H9 (cell line): Measurements from ENCODE around the gene SF1. TPM values are rescaled to one million over a fixed set of nuclear protein-coding genes. Genes with fewer than 3 reads are reported as not detected.

Experiments used
- DNase-seq: peaks from one replicate; pipeline ENCODE4 v3.0.0-alpha.2; 2017
- H2AFZ ChIP-seq: one replicate; pipeline ENCODE4 v1.6.1; 2013; ENCODE audit warnings: mild to moderate bottlenecking, low read length, control low read depth, moderate library complexity
- H2AK5ac ChIP-seq: 2 replicates; pipeline ENCODE4 v1.6.1; 2013; ENCODE audit warnings: low read length, control low read depth, mixed read lengths; ENCODE audit not compliant: insufficient read length
- H2BK120ac ChIP-seq: one replicate; pipeline ENCODE4 v1.6.1; 2013; ENCODE audit warnings: low read depth, mild to moderate bottlenecking, low read length, control low read depth, inconsistent platforms; ENCODE audit not compliant: poor library complexity, severe bottlenecking
- H2BK12ac ChIP-seq: 2 replicates; pipeline ENCODE4 v1.6.1; 2013; ENCODE audit warnings: low read length, control low read depth, mixed read lengths, low read depth; ENCODE audit not compliant: insufficient read length
- H2BK15ac ChIP-seq: 2 replicates; pipeline ENCODE4 v1.6.1; 2013; ENCODE audit warnings: low read depth, low read length, control low read depth
- H2BK20ac ChIP-seq: one replicate; pipeline ENCODE4 v1.6.1; 2013; ENCODE audit warnings: low read depth, mild to moderate bottlenecking, low read length, control low read depth, inconsistent platforms; ENCODE audit not compliant: poor library complexity, severe bottlenecking
- H2BK5ac ChIP-seq: 2 replicates; pipeline ENCODE4 v1.6.1; 2013; ENCODE audit warnings: low read length, control low read depth, mixed read lengths; ENCODE audit not compliant: insufficient read length
- H3K14ac ChIP-seq: 2 replicates; pipeline ENCODE4 v1.6.1; 2013; ENCODE audit warnings: low read length, control low read depth; ENCODE audit not compliant: insufficient read depth
- H3K18ac ChIP-seq: 2 replicates; pipeline ENCODE4 v1.6.1; 2013; ENCODE audit warnings: low read depth, mild to moderate bottlenecking, mixed read lengths, low read length, control low read depth; ENCODE audit not compliant: insufficient read length
- H3K23ac ChIP-seq: 2 replicates; pipeline ENCODE4 v1.6.1; 2013; ENCODE audit warnings: low read length, control low read depth, mixed read lengths, low read depth; ENCODE audit not compliant: insufficient read length
- H3K23me2 ChIP-seq: 2 replicates; pipeline ENCODE4 v1.6.1; 2013; ENCODE audit warnings: low read depth, mild to moderate bottlenecking, mixed read lengths, low read length, control low read depth; ENCODE audit not compliant: insufficient read length, poor library complexity, severe bottlenecking
- H3K27ac ChIP-seq: 2 replicates; pipeline ENCODE4 v1.5.1; 2013; ENCODE audit warnings: low read length, control low read depth, mixed read lengths, low read depth; ENCODE audit not compliant: insufficient read length
- H3K27me3 ChIP-seq: 2 replicates; pipeline ENCODE4 v1.6.1; 2013; ENCODE audit warnings: low read length, control low read depth, inconsistent platforms; ENCODE audit not compliant: insufficient read depth
- H3K4ac ChIP-seq: 2 replicates; pipeline ENCODE4 v1.6.1; 2013; ENCODE audit warnings: low read depth, mild to moderate bottlenecking, control low read depth, inconsistent platforms, low read length, moderate library complexity
- H3K4me1 ChIP-seq: 2 replicates; pipeline ENCODE4 v1.6.1; 2013; ENCODE audit warnings: low read length, control low read depth, inconsistent platforms; ENCODE audit not compliant: insufficient read depth
- H3K4me2 ChIP-seq: 2 replicates; pipeline ENCODE4 v1.6.1; 2013; ENCODE audit warnings: low read length, control low read depth, mixed read lengths; ENCODE audit not compliant: insufficient read length, insufficient read depth
- H3K56ac ChIP-seq: 2 replicates; pipeline ENCODE4 v1.6.1; 2013; ENCODE audit warnings: low read depth, mild to moderate bottlenecking, mixed read lengths, low read length, control low read depth; ENCODE audit not compliant: insufficient read length
- H3K79me1 ChIP-seq: 2 replicates; pipeline ENCODE4 v1.6.1; 2013; ENCODE audit warnings: low read depth, mild to moderate bottlenecking, moderate library complexity, low read length, control low read depth, inconsistent platforms; ENCODE audit not compliant: insufficient read depth, poor library complexity, severe bottlenecking
- H3K79me2 ChIP-seq: 2 replicates; pipeline ENCODE4 v1.6.1; 2013; ENCODE audit warnings: low read length, control low read depth, inconsistent platforms; ENCODE audit not compliant: insufficient read depth
- H3K9ac ChIP-seq: 2 replicates; pipeline ENCODE4 v1.6.1; 2013; ENCODE audit warnings: low read length, control low read depth, mixed read lengths; ENCODE audit not compliant: insufficient read length; ENCODE audit errors: extremely low read depth
- H3K9me3 ChIP-seq: one replicate; pipeline ENCODE4 v1.6.1; 2013; ENCODE audit warnings: low read depth, low read length, inconsistent platforms; ENCODE audit not compliant: control insufficient read depth
- H3T11ph ChIP-seq: one replicate; pipeline ENCODE4 v1.6.1; 2013; ENCODE audit warnings: mild to moderate bottlenecking, low read length, control low read depth, inconsistent platforms
- H4K20me1 ChIP-seq: one replicate; pipeline ENCODE4 v1.6.1; 2013; ENCODE audit not compliant: control insufficient read depth, insufficient read length, insufficient read depth
- H4K5ac ChIP-seq: 2 replicates; pipeline ENCODE4 v1.6.1; 2013; ENCODE audit warnings: low read depth, mild to moderate bottlenecking, mixed read lengths, low read length, control low read depth; ENCODE audit not compliant: insufficient read length
- H4K8ac ChIP-seq: replicated peaks from 2 replicates; pipeline ENCODE4 v1.6.1; 2013; ENCODE audit warnings: low read length, control low read depth, mixed read lengths, low read depth; ENCODE audit not compliant: insufficient read length
- H4K91ac ChIP-seq: 2 replicates; pipeline ENCODE4 v1.6.1; 2013; ENCODE audit warnings: low read depth, mild to moderate bottlenecking, moderate library complexity, mixed read lengths, low read length, control low read depth; ENCODE audit not compliant: insufficient read length
- H3K27ac Mint-ChIP-seq, 3 experiments: 2 replicates in 2 of 3; 3 replicates in 1 of 3; pipeline ENCODE4 v1.8.0; 2020 to 2021; ENCODE audit warnings: mixed read lengths in 3 of 3, mild to moderate bottlenecking in 1 of 3, moderate library complexity in 1 of 3
- H3K27me3 Mint-ChIP-seq: 2 replicates; pipeline ENCODE4 v1.8.0; 2021; ENCODE audit warnings: low read depth, mild to moderate bottlenecking, moderate library complexity, mixed read lengths
- H3K36me3 Mint-ChIP-seq, 3 experiments: 2 replicates in 2 of 3; 3 replicates in 1 of 3; pipeline ENCODE4 v1.8.0; 2020 to 2021; ENCODE audit warnings: low read depth in 3 of 3, mixed read lengths in 3 of 3; ENCODE audit not compliant: insufficient read depth in 1 of 3
- H3K4me1 Mint-ChIP-seq, 2 experiments: 2 replicates each; pipeline ENCODE4 v1.8.0; 2020; ENCODE audit warnings: mixed read lengths in 2 of 2
- H3K4me3 Mint-ChIP-seq, 2 experiments: 2 replicates in 1 of 2; 3 replicates in 1 of 2; pipeline ENCODE4 v1.8.0; 2020 to 2021; ENCODE audit warnings: mild to moderate bottlenecking in 2 of 2, mixed read lengths in 2 of 2, moderate library complexity in 1 of 2
- H3K9me3 Mint-ChIP-seq, 2 experiments: 2 replicates in 1 of 2; 3 replicates in 1 of 2; pipeline ENCODE4 v1.8.0; 2020; ENCODE audit warnings: mild to moderate bottlenecking in 2 of 2, mixed read lengths in 2 of 2, moderate library complexity in 1 of 2
- CTCF ChIP-seq: fragments of 200-600 bp; sonication (generic); conservative IDR thresholded peaks from 3 replicates; pipeline ENCODE4 v1.8.0; 2021; ENCODE audit warnings: antibody characterized with exemption, mild to moderate bottlenecking
- WGBS: extraction: QIAGEN DNeasy Blood & Tissue Kit; methylation state at CpG from one replicate; pipeline ENCODE4 v1.1.7; 2013; ENCODE audit warnings: missing lambda C conversion rate, low lambda C conversion rate, mixed read lengths; ENCODE audit not compliant: insufficient read length; ENCODE audit errors: extremely low coverage; 5-methylcytosine and 5-hydroxymethylcytosine counted together
- total RNA-seq: library from RNA; stranded (reverse); gene quantifications from 2 replicates; pipeline ENCODE4 v1.2.1, GENCODE V29; 2021

The SF1 gene
- total RNA-seq, 1 experiment from 2014 or later = 528 TPM

- WGBS = no CpG with 5 or more reads among the region's 8 CpGs
- H3K9ac ChIP-seq = no peak overlapping the region
- no peak overlapping the region for H3K23ac ChIP-seq
- no peaks in the 10 kb centered on the region for H3K79me2 ChIP-seq
- H3K56ac ChIP-seq = no peak overlapping the region
- no peak overlapping the region for H2AFZ ChIP-seq
- Mint-ChIP-seq H3K36me3 (peaks cover 46 to 75% (median 63%) of the 10 kb centered on the region in 3 experiments; a peak in 6 of 7 replicates), H3K9me3 (no peaks in the 10 kb centered on the region; a peak in 1 of 5 replicates), H3K4me3 (peak overlapping the region; percentile 48 to 67; a peak in 3 of 5 replicates), H3K27me3 (no peaks in the 10 kb centered on the region), H3K27ac (peak overlapping the region; percentile 23 to 98 (median 74); a peak in 5 of 7 replicates), H3K4me1 (peaks cover 71 to 84% of the 10 kb centered on the region in 2 experiments)
- H4K8ac ChIP-seq = no peak overlapping the region
- H2AK5ac ChIP-seq = no peak overlapping the region
- H2BK5ac ChIP-seq = no peak overlapping the region
- no peak for TF ChIP-seq CTCF
- no peak overlapping the region for H3K4me2 ChIP-seq
- H3K79me1 ChIP-seq = peaks cover 3% of the 10 kb centered on the region
- H3K27ac ChIP-seq = no peak overlapping the region
- H3K18ac ChIP-seq = no peak overlapping the region
- no peak overlapping the region for H3K4ac ChIP-seq
- no peak overlapping the region for H2BK12ac ChIP-seq
- no peak overlapping the region for H4K91ac ChIP-seq
- H2BK20ac ChIP-seq = no peak overlapping the region
- H2BK15ac ChIP-seq = no peak overlapping the region
- H3K27me3 ChIP-seq = no peaks in the 10 kb centered on the region
- no peak overlapping the region for H3K14ac ChIP-seq
- peaks cover 4% of the 10 kb centered on the region; the same call in 1 of the 2 replicates for H3K4me1 ChIP-seq
- H4K5ac ChIP-seq = no peak overlapping the region
- H4K20me1 ChIP-seq = no peaks in the 10 kb centered on the region
- no peak overlapping the region for H2BK120ac ChIP-seq
- H3T11ph ChIP-seq = no peak overlapping the region
- DNase-seq = no peak
- no peaks in the 10 kb centered on the region for H3K9me3 ChIP-seq
- H3K23me2 ChIP-seq = no peaks in the 10 kb centered on the region
Measured at GRCh38 chr11:64764753-64765152, 13.6 kb downstream of the SF1 start.
